K562 (cell line): Measurements from ENCODE around the gene GPR176. TPM values are rescaled to one million over a fixed set of nuclear protein-coding genes. Genes with fewer than 3 reads are reported as not detected.

Source experiments
- ATF7 ChIP-seq: fragments of 450-650 bp; IDR thresholded peaks from 2 replicates; pipeline ENCODE4 v1.7.1; 2014; ENCODE audit warnings: mild to moderate bottlenecking, moderate library complexity
- BRCA1 ChIP-seq, 2 experiments: fragments of 450-650 bp in 1 of 2; sonication (generic) in 1 of 2; formaldehyde crosslinking in 1 of 2; IDR thresholded peaks; 2 replicates each; pipeline versions ENCODE4 v1.5.0 to v1.6.1; 2017 to 2020; ENCODE audit warnings: mild to moderate bottlenecking in 1 of 2, missing genetic modification reagents in 1 of 2
- CTBP1 ChIP-seq: fragments of 450-650 bp; IDR thresholded peaks from 2 replicates; pipeline ENCODE4 v1.6.1; 2016; ENCODE audit warnings: borderline replicate concordance
- FOS ChIP-seq: IDR thresholded peaks from 3 replicates; pipeline ENCODE4 v1.6.1; 2011; ENCODE audit not compliant: insufficient read length; ENCODE audit errors: extremely low read depth
- FOXJ2 ChIP-seq: fragments of 200-800 bp; sonication (Bioruptor generic); IDR thresholded peaks from 2 replicates; pipeline ENCODE4 v1.6.1; 2016; ENCODE audit warnings: missing genetic modification characterization, missing compliant biosample characterization
- HDGF ChIP-seq: fragments of 450-650 bp; IDR thresholded peaks from 2 replicates; pipeline ENCODE4 v1.6.1; 2016
- HOXB6 ChIP-seq: fragments of 250-450 bp; sonication (Bioruptor Pico); IDR thresholded peaks from 2 replicates; pipeline ENCODE4 v1.5.1; 2022; ENCODE audit warnings: mild to moderate bottlenecking, borderline replicate concordance
- IFI16 ChIP-seq: fragments of 250-450 bp; sonication (Bioruptor Pico); IDR thresholded peaks from 2 replicates; pipeline ENCODE4 v2.1.2; 2022; ENCODE audit warnings: mild to moderate bottlenecking, inconsistent platforms
- MCM2 ChIP-seq: fragments of 450-650 bp; IDR thresholded peaks from 2 replicates; pipeline ENCODE4 v1.6.1; 2017; ENCODE audit warnings: low read depth, mild to moderate bottlenecking
- MCM5 ChIP-seq: fragments of 450-650 bp; IDR thresholded peaks from 2 replicates; pipeline ENCODE4 v1.6.1; 2016; ENCODE audit warnings: low read depth
- NCOA6 ChIP-seq: fragments of 450-650 bp; IDR thresholded peaks from 2 replicates; pipeline ENCODE4 v1.6.1; 2017; ENCODE audit warnings: mild to moderate bottlenecking
- RBFOX2 ChIP-seq: fragments of 200-400 bp; formaldehyde crosslinking; IDR thresholded peaks from 2 replicates; pipeline ENCODE4 v1.6.1; 2017; ENCODE audit warnings: low read depth, mild to moderate bottlenecking, low read length, moderate library complexity
- RUNX1 ChIP-seq: sonication (generic); IDR thresholded peaks from 2 replicates; pipeline ENCODE4 v1.6.1; 2016; ENCODE audit warnings: antibody characterized with exemption, low read depth
- SP1 ChIP-seq: sonication (generic); formaldehyde crosslinking; IDR thresholded peaks from 2 replicates; pipeline ENCODE4 v1.8.1; 2022; ENCODE audit warnings: mild to moderate bottlenecking, missing genetic modification reagents
- TRIM24 ChIP-seq, 2 experiments: fragments of 450-650 bp; IDR thresholded peaks; 2 replicates each; pipeline ENCODE4 v1.6.1; 2016
- TRIM28 ChIP-seq: fragments of 450-650 bp; IDR thresholded peaks from 2 replicates; pipeline ENCODE4 v1.6.1; 2017
- ZNF717 ChIP-seq: fragments of 250-450 bp; sonication (Bioruptor Pico); IDR thresholded peaks from 2 replicates; pipeline ENCODE4 v1.5.0; 2021
- polyA plus RNA-seq, 8 experiments: library from polyadenylated mRNA; depleted of rRNA in 4 of 8; stranded (reverse) in 5 of 8; unstranded in 3 of 8; fragments of >200 nt; fragmentation: Nextera tagmentation in 2 of 8; fragmentation: Illumina TruSeq in 1 of 8; extraction: Ambion mirVana in 2 of 8; extraction: Trizol in 1 of 8; gene quantifications; 2 replicates each; pipeline versions ENCODE4 v1.2.1 to v1.2.3, GENCODE V29; 2011 to 2014; ENCODE audit warnings: inconsistent platforms in 1 of 8, missing spikeins in 1 of 8
- total RNA-seq, 7 experiments: library from RNA; depleted of rRNA in 6 of 7; stranded (reverse); fragments of >200 nt in 6 of 7; fragmentation: Illumina TruSeq in 2 of 7; extraction: Trizol in 2 of 7; gene quantifications; 2 replicates each; pipeline versions ENCODE4 v1.2.1 to v1.2.3, GENCODE V29; 2011 to 2021; ENCODE audit warnings: low replicate concordance in 1 of 7
- TF ChIP-seq, protein P1 (sequence below): sonication (generic); formaldehyde crosslinking; IDR thresholded peaks from 2 replicates; pipeline ENCODE4 v1.8.0; 2022; ENCODE audit warnings: mild to moderate bottlenecking, missing genetic modification reagents, borderline replicate concordance
- TF ChIP-seq, protein P2 (sequence below), 2 experiments: IDR thresholded peaks; 2 replicates each; pipeline ENCODE4 v1.6.1; 2011; ENCODE audit warnings: borderline replicate concordance in 1 of 2, control low read depth in 1 of 2, low read depth in 1 of 2, low read length in 1 of 2, mild to moderate bottlenecking in 1 of 2, mixed read lengths in 1 of 2, moderate library complexity in 1 of 2; ENCODE audit not compliant: insufficient read depth in 1 of 2, insufficient read length in 1 of 2, poor library complexity in 1 of 2, severe bottlenecking in 1 of 2; ENCODE audit errors: extremely low read depth in 1 of 2
- TF ChIP-seq, protein P3 (sequence below): fragments of 450-650 bp; conservative IDR thresholded peaks from 2 replicates; pipeline ENCODE4 v1.6.1; 2016; ENCODE audit warnings: missing genetic modification characterization, low read depth, mild to moderate bottlenecking, control low read depth, missing compliant biosample characterization
- TF ChIP-seq, protein P4 (sequence below), 2 experiments: IDR thresholded peaks; 2 replicates each; pipeline ENCODE4 v1.6.1; 2012; ENCODE audit warnings: improper control_type of control experiment in 2 of 2, low read depth in 2 of 2, low read length in 2 of 2, borderline replicate concordance in 1 of 2

GPR176 gene
- total and polyA plus RNA-seq, 9 of the 15 experiments (the other 6 are each of a cell fraction or from before 2014, with no cell fraction given), result 0.03 to 1.2 (median 0.76) TPM

DNA sequence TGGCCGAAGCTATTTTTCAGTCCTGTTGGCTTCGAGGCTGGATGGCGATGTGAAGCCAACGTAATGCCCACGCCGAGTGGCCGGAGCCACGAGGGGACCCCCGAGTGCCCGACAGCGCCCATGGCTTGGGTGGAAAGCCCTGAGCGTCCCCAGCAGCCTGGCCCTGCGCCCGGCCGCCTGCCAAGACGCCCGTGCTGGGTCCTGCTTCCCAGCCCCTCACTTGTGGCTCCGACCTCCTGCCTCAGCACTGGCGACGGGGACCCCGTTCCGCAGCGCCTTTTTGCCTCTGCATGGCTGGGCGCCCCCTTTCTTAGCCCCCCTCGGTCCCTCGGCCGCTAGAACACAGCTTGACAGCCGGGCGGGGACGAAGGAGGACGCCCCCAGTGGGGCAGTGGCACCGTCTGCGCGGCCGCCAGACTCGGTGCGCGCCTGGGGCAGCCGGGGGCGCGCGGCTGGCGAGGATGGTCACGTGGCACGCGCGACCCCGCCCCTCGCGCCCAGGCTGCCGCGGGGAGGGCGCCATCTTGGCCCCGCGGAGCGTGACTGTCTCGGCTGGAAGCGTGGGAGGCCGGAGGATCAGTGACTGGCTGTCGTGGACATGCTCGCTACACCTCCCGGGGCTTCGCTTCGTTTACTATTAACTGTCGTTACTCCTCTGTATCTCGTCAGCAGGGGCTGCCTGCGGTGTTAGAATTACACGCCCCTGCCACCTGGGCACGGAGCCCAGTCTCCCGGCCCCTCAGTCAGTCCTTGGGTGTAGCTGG is 626 bp upstream of the GPR176 start (continued):
- TF ChIP-seq, protein P1, sequence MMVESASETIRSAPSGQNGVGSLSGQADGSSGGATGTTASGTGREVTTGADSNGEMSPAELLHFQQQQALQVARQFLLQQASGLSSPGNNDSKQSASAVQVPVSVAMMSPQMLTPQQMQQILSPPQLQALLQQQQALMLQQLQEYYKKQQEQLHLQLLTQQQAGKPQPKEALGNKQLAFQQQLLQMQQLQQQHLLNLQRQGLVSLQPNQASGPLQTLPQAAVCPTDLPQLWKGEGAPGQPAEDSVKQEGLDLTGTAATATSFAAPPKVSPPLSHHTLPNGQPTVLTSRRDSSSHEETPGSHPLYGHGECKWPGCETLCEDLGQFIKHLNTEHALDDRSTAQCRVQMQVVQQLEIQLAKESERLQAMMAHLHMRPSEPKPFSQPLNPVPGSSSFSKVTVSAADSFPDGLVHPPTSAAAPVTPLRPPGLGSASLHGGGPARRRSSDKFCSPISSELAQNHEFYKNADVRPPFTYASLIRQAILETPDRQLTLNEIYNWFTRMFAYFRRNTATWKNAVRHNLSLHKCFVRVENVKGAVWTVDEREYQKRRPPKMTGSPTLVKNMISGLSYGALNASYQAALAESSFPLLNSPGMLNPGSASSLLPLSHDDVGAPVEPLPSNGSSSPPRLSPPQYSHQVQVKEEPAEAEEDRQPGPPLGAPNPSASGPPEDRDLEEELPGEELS (CRISPR knock-in tag), result no peak
- TF ChIP-seq, protein P2, sequence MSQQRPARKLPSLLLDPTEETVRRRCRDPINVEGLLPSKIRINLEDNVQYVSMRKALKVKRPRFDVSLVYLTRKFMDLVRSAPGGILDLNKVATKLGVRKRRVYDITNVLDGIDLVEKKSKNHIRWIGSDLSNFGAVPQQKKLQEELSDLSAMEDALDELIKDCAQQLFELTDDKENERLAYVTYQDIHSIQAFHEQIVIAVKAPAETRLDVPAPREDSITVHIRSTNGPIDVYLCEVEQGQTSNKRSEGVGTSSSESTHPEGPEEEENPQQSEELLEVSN (IDR thresholded peaks at IDR 0.05; ENCODE audit: borderline replicate concordance in 1 of 2, extremely low read depth in 1 of 2, insufficient read depth in 1 of 2, insufficient read length in 1 of 2, low read depth in 1 of 2, low read length in 1 of 2, poor library complexity in 1 of 2, severe bottlenecking in 1 of 2), result peak; percentile 95 to 98
- TF ChIP-seq ZNF717 (CRISPR knock-in tag), result no peak
- no peak for TF ChIP-seq NCOA6
- no peak for TF ChIP-seq TRIM24 (IDR thresholded peaks at IDR 0.05)
- TF ChIP-seq, protein P3, sequence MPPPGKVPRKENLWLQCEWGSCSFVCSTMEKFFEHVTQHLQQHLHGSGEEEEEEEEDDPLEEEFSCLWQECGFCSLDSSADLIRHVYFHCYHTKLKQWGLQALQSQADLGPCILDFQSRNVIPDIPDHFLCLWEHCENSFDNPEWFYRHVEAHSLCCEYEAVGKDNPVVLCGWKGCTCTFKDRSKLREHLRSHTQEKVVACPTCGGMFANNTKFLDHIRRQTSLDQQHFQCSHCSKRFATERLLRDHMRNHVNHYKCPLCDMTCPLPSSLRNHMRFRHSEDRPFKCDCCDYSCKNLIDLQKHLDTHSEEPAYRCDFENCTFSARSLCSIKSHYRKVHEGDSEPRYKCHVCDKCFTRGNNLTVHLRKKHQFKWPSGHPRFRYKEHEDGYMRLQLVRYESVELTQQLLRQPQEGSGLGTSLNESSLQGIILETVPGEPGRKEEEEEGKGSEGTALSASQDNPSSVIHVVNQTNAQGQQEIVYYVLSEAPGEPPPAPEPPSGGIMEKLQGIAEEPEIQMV, result no peak
- TF ChIP-seq ATF7, result peak; percentile 60; the same call in 1 of the 2 replicates
- no peak for TF ChIP-seq IFI16 (CRISPR knock-in tag)
- no peak for TF ChIP-seq TRIM28
- peak; percentile 52; the same call in 1 of the 2 replicates for TF ChIP-seq SP1 (CRISPR knock-in tag)
- TF ChIP-seq, protein P4, sequence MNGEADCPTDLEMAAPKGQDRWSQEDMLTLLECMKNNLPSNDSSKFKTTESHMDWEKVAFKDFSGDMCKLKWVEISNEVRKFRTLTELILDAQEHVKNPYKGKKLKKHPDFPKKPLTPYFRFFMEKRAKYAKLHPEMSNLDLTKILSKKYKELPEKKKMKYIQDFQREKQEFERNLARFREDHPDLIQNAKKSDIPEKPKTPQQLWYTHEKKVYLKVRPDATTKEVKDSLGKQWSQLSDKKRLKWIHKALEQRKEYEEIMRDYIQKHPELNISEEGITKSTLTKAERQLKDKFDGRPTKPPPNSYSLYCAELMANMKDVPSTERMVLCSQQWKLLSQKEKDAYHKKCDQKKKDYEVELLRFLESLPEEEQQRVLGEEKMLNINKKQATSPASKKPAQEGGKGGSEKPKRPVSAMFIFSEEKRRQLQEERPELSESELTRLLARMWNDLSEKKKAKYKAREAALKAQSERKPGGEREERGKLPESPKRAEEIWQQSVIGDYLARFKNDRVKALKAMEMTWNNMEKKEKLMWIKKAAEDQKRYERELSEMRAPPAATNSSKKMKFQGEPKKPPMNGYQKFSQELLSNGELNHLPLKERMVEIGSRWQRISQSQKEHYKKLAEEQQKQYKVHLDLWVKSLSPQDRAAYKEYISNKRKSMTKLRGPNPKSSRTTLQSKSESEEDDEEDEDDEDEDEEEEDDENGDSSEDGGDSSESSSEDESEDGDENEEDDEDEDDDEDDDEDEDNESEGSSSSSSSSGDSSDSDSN (IDR thresholded peaks at IDR 0.05; ENCODE audit: borderline replicate concordance in 1 of 2, low read depth in 2 of 2, low read length in 2 of 2), result no peak
- no peak for TF ChIP-seq MCM5
- TF ChIP-seq BRCA1 (IDR thresholded peaks at IDR 0.05), result no peak
- no peak for TF ChIP-seq BRCA1 (CRISPR knock-in tag; IDR thresholded peaks at IDR 0.05)
- TF ChIP-seq FOS, result no peak
- no peak for TF ChIP-seq HOXB6 (CRISPR knock-in tag)
- no peak for TF ChIP-seq MCM2
- no peak for TF ChIP-seq FOXJ2 (tag)
- TF ChIP-seq HDGF, result no peak
- peak; percentile 95 for TF ChIP-seq RBFOX2
- TF ChIP-seq CTBP1, result peak; percentile 78; the same call in 1 of the 2 replicates
- TF ChIP-seq RUNX1, result no peak
